ENCODE results near the gene P2RX7. TPM values are rescaled to one million over a fixed set of nuclear protein-coding genes. Genes with fewer than 3 reads are reported as not detected.

Gene P2RX7
- total and polyA plus RNA-seq, 2 donors (not counting 1 experiment from before 2014, with no cell fraction given), result 1.9 to 17.2 TPM

DNA sequence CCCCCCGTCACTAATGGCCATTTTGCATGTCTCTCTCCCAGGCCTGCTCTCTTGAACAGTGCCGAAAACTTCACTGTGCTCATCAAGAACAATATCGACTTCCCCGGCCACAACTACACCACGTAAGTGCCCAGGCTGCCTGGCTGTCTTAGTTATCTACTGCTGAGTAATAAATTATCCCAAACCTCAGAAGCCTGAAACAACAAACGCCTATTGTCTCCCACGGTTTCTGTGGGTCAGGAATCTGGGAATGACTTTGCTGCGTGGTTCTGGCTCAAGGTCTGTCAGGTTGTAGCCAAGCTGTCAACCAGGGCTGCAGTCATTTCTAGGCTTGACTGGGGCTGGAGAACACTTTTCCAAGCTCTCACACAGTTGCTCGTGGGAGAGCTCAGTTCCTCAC lies 32.6 kb downstream of the P2RX7 start:
- Histone ChIP-seq H4K20me1 (ENCODE audit: control insufficient read depth, extremely low read depth, insufficient read depth, low read length) (no peaks in the 10 kb centered on the region), H2AFZ (ENCODE audit: low read length) (no peak overlapping the region), H3K4me2 (ENCODE audit: extremely low read depth, insufficient read depth, low read length) (no peak overlapping the region), H3K4me3 (replicated peaks in 1 of 4; ENCODE audit: control extremely low read depth in 1 of 4, insufficient read depth in 1 of 4, low read depth in 3 of 4, low read length in 4 of 4) (no peak overlapping the region), H3K9ac (ENCODE audit: insufficient read depth, low read length) (no peak overlapping the region), H3K27me3 (ENCODE audit: control insufficient read depth, insufficient read depth, low read length) (no peaks in the 10 kb centered on the region), H3K4me1 (ENCODE audit: control insufficient read depth, extremely low read depth, insufficient read depth, low read length) (no peaks in the 10 kb centered on the region), H3K79me2 (ENCODE audit: control insufficient read depth, insufficient read depth, low read length) (no peaks in the 10 kb centered on the region), H3K9me3 (ENCODE audit: control insufficient read depth, insufficient read depth, low read depth, low read length) (no peaks in the 10 kb centered on the region), H3K27ac (ENCODE audit: insufficient read depth, low read length) (no peak overlapping the region), H3K36me3 (ENCODE audit: control insufficient read depth, insufficient read depth, low read length) (no peaks in the 10 kb centered on the region)
- TF ChIP-seq EZH2 (IDR thresholded peaks at IDR 0.05; ENCODE audit: low read length, missing control alignments), result no peak
- TF ChIP-seq, protein P1, sequence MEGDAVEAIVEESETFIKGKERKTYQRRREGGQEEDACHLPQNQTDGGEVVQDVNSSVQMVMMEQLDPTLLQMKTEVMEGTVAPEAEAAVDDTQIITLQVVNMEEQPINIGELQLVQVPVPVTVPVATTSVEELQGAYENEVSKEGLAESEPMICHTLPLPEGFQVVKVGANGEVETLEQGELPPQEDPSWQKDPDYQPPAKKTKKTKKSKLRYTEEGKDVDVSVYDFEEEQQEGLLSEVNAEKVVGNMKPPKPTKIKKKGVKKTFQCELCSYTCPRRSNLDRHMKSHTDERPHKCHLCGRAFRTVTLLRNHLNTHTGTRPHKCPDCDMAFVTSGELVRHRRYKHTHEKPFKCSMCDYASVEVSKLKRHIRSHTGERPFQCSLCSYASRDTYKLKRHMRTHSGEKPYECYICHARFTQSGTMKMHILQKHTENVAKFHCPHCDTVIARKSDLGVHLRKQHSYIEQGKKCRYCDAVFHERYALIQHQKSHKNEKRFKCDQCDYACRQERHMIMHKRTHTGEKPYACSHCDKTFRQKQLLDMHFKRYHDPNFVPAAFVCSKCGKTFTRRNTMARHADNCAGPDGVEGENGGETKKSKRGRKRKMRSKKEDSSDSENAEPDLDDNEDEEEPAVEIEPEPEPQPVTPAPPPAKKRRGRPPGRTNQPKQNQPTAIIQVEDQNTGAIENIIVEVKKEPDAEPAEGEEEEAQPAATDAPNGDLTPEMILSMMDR (conservative IDR thresholded peaks at IDR 0.05 in 1 of 2, IDR thresholded peaks at IDR 0.05 in 1 of 2; ENCODE audit: low read depth in 1 of 2, low read length in 2 of 2), result no peak
- DNase-seq (ENCODE audit: low read depth in 2 of 2), result peak in 1 of 2 donors; percentile 92

DNA sequence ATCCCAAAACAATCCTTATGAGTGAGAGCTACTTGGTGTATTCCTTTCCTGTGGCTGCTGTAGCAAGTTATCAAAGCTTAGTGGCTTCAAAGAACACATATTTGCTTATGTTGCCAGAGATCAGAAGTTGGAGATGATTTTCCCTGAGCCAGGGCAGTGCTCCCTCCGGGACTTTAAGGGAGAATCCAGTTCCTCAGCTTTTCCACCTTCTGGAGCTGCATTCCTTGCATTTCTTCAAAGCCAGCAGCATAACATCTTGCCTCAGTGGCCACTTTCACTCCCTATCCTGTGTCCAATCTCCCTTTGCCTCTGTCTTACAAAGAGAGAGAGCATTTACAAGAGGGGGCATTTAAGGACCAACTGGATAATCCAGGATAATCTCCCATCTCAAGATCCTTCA lies 33.7 kb downstream of the P2RX7 start:
- Histone ChIP-seq H3K36me3 (ENCODE audit: control insufficient read depth, insufficient read depth, low read length) (no peaks in the 10 kb centered on the region), H3K9ac (ENCODE audit: insufficient read depth, low read length) (no peak overlapping the region), H3K4me1 (ENCODE audit: control insufficient read depth, extremely low read depth, insufficient read depth, low read length) (no peaks in the 10 kb centered on the region), H3K79me2 (ENCODE audit: control insufficient read depth, insufficient read depth, low read length) (no peaks in the 10 kb centered on the region), H3K27ac (ENCODE audit: insufficient read depth, low read length) (no peak overlapping the region), H4K20me1 (ENCODE audit: control insufficient read depth, extremely low read depth, insufficient read depth, low read length) (no peaks in the 10 kb centered on the region), H3K4me2 (ENCODE audit: extremely low read depth, insufficient read depth, low read length) (no peak overlapping the region), H2AFZ (ENCODE audit: low read length) (no peak overlapping the region), H3K4me3 (replicated peaks in 1 of 4; ENCODE audit: control extremely low read depth in 1 of 4, insufficient read depth in 1 of 4, low read depth in 3 of 4, low read length in 4 of 4) (no peak overlapping the region), H3K27me3 (ENCODE audit: control insufficient read depth, insufficient read depth, low read length) (no peaks in the 10 kb centered on the region), H3K9me3 (ENCODE audit: control insufficient read depth, insufficient read depth, low read depth, low read length) (no peaks in the 10 kb centered on the region)
- peak in 1 of 2 donors; percentile 28 for DNase-seq (ENCODE audit: low read depth in 2 of 2)
- no peak for TF ChIP-seq EZH2 (IDR thresholded peaks at IDR 0.05; ENCODE audit: low read length, missing control alignments)

- Histone ChIP-seq H2AFZ (ENCODE audit: low read length) (no peak overlapping the region), H3K36me3 (ENCODE audit: control insufficient read depth, insufficient read depth, low read length) (no peaks in the 10 kb centered on the region), H3K9ac (ENCODE audit: insufficient read depth, low read length) (no peak overlapping the region), H3K27ac (ENCODE audit: insufficient read depth, low read length) (no peak overlapping the region), H3K79me2 (ENCODE audit: control insufficient read depth, insufficient read depth, low read length) (no peaks in the 10 kb centered on the region), H3K27me3 (ENCODE audit: control insufficient read depth, insufficient read depth, low read length) (no peaks in the 10 kb centered on the region), H3K4me2 (ENCODE audit: extremely low read depth, insufficient read depth, low read length) (no peak overlapping the region), H3K4me3 (replicated peaks in 1 of 4; ENCODE audit: control extremely low read depth in 1 of 4, insufficient read depth in 1 of 4, low read depth in 3 of 4, low read length in 4 of 4) (no peak overlapping the region), H3K9me3 (ENCODE audit: control insufficient read depth, insufficient read depth, low read depth, low read length) (no peaks in the 10 kb centered on the region), H3K4me1 (ENCODE audit: control insufficient read depth, extremely low read depth, insufficient read depth, low read length) (no peaks in the 10 kb centered on the region), H4K20me1 (ENCODE audit: control insufficient read depth, extremely low read depth, insufficient read depth, low read length) (no peaks in the 10 kb centered on the region)
- TF ChIP-seq EZH2 (IDR thresholded peaks at IDR 0.05; ENCODE audit: low read length, missing control alignments), result no peak
- peak in 1 of 2 donors; percentile 17 for DNase-seq (ENCODE audit: low read depth in 2 of 2)
These were observed 34.6 kb downstream of the P2RX7 start for GRCh38 chr12:121167232-121167820.

GRCh38 chr12:121167951-121168350 lies 35.3 kb downstream of the P2RX7 start:
- Histone ChIP-seq H3K27me3 (ENCODE audit: control insufficient read depth, insufficient read depth, low read length) (no peaks in the 10 kb centered on the region), H3K4me1 (ENCODE audit: control insufficient read depth, extremely low read depth, insufficient read depth, low read length) (no peaks in the 10 kb centered on the region)

More at GRCh38 chr12:121167951-121168350, 35.3 kb downstream of the P2RX7 start:
- Histone ChIP-seq H3K79me2 (ENCODE audit: control insufficient read depth, insufficient read depth, low read length) (no peaks in the 10 kb centered on the region), H3K36me3 (ENCODE audit: control insufficient read depth, insufficient read depth, low read length) (no peaks in the 10 kb centered on the region), H3K9me3 (ENCODE audit: control insufficient read depth, insufficient read depth, low read depth, low read length) (no peaks in the 10 kb centered on the region), H3K4me2 (ENCODE audit: extremely low read depth, insufficient read depth, low read length) (no peak overlapping the region), H3K27ac (ENCODE audit: insufficient read depth, low read length) (no peak overlapping the region), H3K4me3 (replicated peaks in 1 of 4; ENCODE audit: control extremely low read depth in 1 of 4, insufficient read depth in 1 of 4, low read depth in 3 of 4, low read length in 4 of 4) (no peak overlapping the region), H2AFZ (ENCODE audit: low read length) (no peak overlapping the region), H3K9ac (ENCODE audit: insufficient read depth, low read length) (no peak overlapping the region), H4K20me1 (ENCODE audit: control insufficient read depth, extremely low read depth, insufficient read depth, low read length) (no peaks in the 10 kb centered on the region)
- DNase-seq (ENCODE audit: low read depth in 2 of 2), result no peak
- TF ChIP-seq EZH2 (IDR thresholded peaks at IDR 0.05; ENCODE audit: low read length, missing control alignments), result no peak
- TF ChIP-seq, protein P1 (conservative IDR thresholded peaks at IDR 0.05 in 1 of 2, IDR thresholded peaks at IDR 0.05 in 1 of 2; ENCODE audit: low read depth in 1 of 2, low read length in 2 of 2), result no peak
